GM12878 (cell line): ENCODE data around the gene KDM4C. TPM values are rescaled to one million over a fixed set of nuclear protein-coding genes. Genes with fewer than 3 reads are reported as not detected.

ENCODE experiments used
- ATAC-seq: fragments of 200-7000 bp; cut with Tn5 transposase; 3 replicates; pipeline ENCODE4 v1.9.1; 2020; ENCODE audit warnings: mild to moderate bottlenecking, moderate library complexity
- BruUV-seq: library from RNA; stranded (reverse); fragments of 400-500 nt; replicated peaks from 2 replicates; lab custom pipeline; 2021; lab: Mats Ljungman, UMichigan
- CTCF ChIA-PET: fragments of 300-600 bp; sonication (Branson Sonifier 250); formaldehyde crosslinking; extraction: SDS; loops from one replicate; lab custom pipeline; 2021; ENCODE audit warnings: inconsistent platforms; lab: Yijun Ruan, JAX
- POLR2A ChIA-PET: fragments of 350-600 bp; formaldehyde crosslinking; extraction: SDS; loops from one replicate; lab custom pipeline; 2021; ENCODE audit warnings: inconsistent platforms; lab: Charles Lee
- RAD21 ChIA-PET: fragments of 300-600 bp; sonication (Branson Sonifier 250); formaldehyde crosslinking; loops from one replicate; lab custom pipeline; 2023; ENCODE audit warnings: antibody characterized with exemption; ENCODE audit not compliant: unreplicated experiment; lab: Charles Lee
- SMC1A ChIA-PET: fragments of 300-600 bp; sonication (Branson Sonifier 250); formaldehyde crosslinking; loops from one replicate; lab custom pipeline; 2023; ENCODE audit not compliant: unreplicated experiment, uncharacterized antibody; lab: Charles Lee
- DNase-seq: peaks from one replicate; pipeline ENCODE4 v3.0.0-alpha.2; 2011; ENCODE audit warnings: low read depth, low spot score
- FAIRE-seq: peaks from 3 replicates; lab custom pipeline; 2011; peaks lifted over from hg19 to GRCh38; lab: Jason Lieb, UNC
- H2AFZ ChIP-seq: 2 replicates; pipeline ENCODE4 v1.6.0; 2011; ENCODE audit warnings: low read depth, low read length, control low read depth; ENCODE audit not compliant: control insufficient read depth
- H3K27ac ChIP-seq: 2 replicates; pipeline ENCODE4 v1.5.1; 2011; ENCODE audit warnings: control low read depth; ENCODE audit not compliant: control insufficient read depth, insufficient read depth
- H3K27me3 ChIP-seq, 2 experiments: replicated peaks in 1 of 2; 2 replicates each; pipeline versions ENCODE4 v1.6.0 to v1.6.1; 2011; ENCODE audit warnings: low read length in 1 of 2; ENCODE audit not compliant: control insufficient read depth in 2 of 2, insufficient read depth in 2 of 2
- H3K36me3 ChIP-seq, 2 experiments: 2 replicates each; pipeline ENCODE4 v1.5.1; 2011; ENCODE audit warnings: low read length in 1 of 2; ENCODE audit not compliant: control insufficient read depth in 2 of 2, insufficient read depth in 2 of 2
- H3K4me1 ChIP-seq: 2 replicates; pipeline ENCODE4 v1.6.1; 2011; ENCODE audit warnings: mild to moderate bottlenecking, low read length, moderate library complexity, mixed read lengths; ENCODE audit not compliant: control insufficient read depth, insufficient read depth
- H3K4me2 ChIP-seq: 2 replicates; pipeline ENCODE4 v1.6.0; 2011; ENCODE audit warnings: control low read depth; ENCODE audit not compliant: control insufficient read depth, insufficient read depth
- H3K4me3 ChIP-seq: fragments of 200-600 bp; sonication (generic); 2 replicates; pipeline ENCODE4 v1.5.1; 2016
- H3K79me2 ChIP-seq: 2 replicates; pipeline ENCODE4 v1.6.0; 2011; ENCODE audit warnings: low read length; ENCODE audit not compliant: control insufficient read depth, insufficient read depth
- H3K9ac ChIP-seq: 2 replicates; pipeline ENCODE4 v1.8.0; 2011; ENCODE audit warnings: low read length, control low read depth, mixed read lengths; ENCODE audit not compliant: control insufficient read depth, insufficient read depth
- H3K9me3 ChIP-seq: replicated peaks from 3 replicates; pipeline ENCODE4 v1.5.1; 2011; ENCODE audit warnings: mild to moderate bottlenecking, low read length; ENCODE audit not compliant: control insufficient read depth, insufficient read depth
- H4K20me1 ChIP-seq: 2 replicates; pipeline ENCODE4 v1.6.0; 2011; ENCODE audit not compliant: control insufficient read depth, insufficient read depth
- CUX1 ChIP-seq: IDR thresholded peaks from 2 replicates; pipeline ENCODE4 v1.6.1; 2012; ENCODE audit warnings: improper control_type of control experiment, low read depth, low read length; ENCODE audit not compliant: insufficient replicate concordance
- ETV6 ChIP-seq, 2 experiments: fragments of 450-650 bp in 1 of 2; IDR thresholded peaks in 1 of 2; conservative IDR thresholded peaks in 1 of 2; 2 replicates each; pipeline ENCODE4 v1.6.1; 2014; ENCODE audit warnings: antibody characterized with exemption in 1 of 2, borderline replicate concordance in 1 of 2, low read depth in 1 of 2, mild to moderate bottlenecking in 1 of 2, moderate library complexity in 1 of 2
- FOS ChIP-seq: IDR thresholded peaks from 3 replicates; pipeline ENCODE4 v1.6.1; 2011; ENCODE audit warnings: borderline replicate concordance; ENCODE audit not compliant: insufficient read length; ENCODE audit errors: extremely low read depth
- MTA2 ChIP-seq: fragments of 450-650 bp; IDR thresholded peaks from 2 replicates; pipeline ENCODE4 v1.6.1; 2016; ENCODE audit warnings: low read depth, mild to moderate bottlenecking, moderate library complexity
- NKRF ChIP-seq: fragments of 450-650 bp; conservative IDR thresholded peaks from 2 replicates; pipeline ENCODE4 v1.6.1; 2017; ENCODE audit warnings: mild to moderate bottlenecking, moderate library complexity
- NR2F1 ChIP-seq: fragments of 450-650 bp; conservative IDR thresholded peaks from 2 replicates; pipeline ENCODE4 v1.6.1; 2017; ENCODE audit warnings: mild to moderate bottlenecking
- PKNOX1 ChIP-seq: fragments of 450-650 bp; IDR thresholded peaks from 2 replicates; pipeline ENCODE4 v1.6.1; 2016; ENCODE audit warnings: mild to moderate bottlenecking
- SKIL ChIP-seq: fragments of 450-650 bp; IDR thresholded peaks from 2 replicates; pipeline ENCODE4 v1.6.1; 2017; ENCODE audit warnings: mild to moderate bottlenecking, low read depth, inconsistent platforms; ENCODE audit not compliant: poor library complexity, severe bottlenecking
- TAF1 ChIP-seq: IDR thresholded peaks from 2 replicates; pipeline ENCODE4 v1.6.1; 2011; ENCODE audit warnings: mild to moderate bottlenecking, low read depth, low read length, borderline replicate concordance
- TCF12 ChIP-seq: IDR thresholded peaks from 2 replicates; pipeline ENCODE4 v1.6.1; 2011; ENCODE audit warnings: low read depth, mild to moderate bottlenecking, low read length
- YBX1 ChIP-seq: fragments of 450-650 bp; IDR thresholded peaks from 2 replicates; pipeline ENCODE4 v1.6.1; 2016; ENCODE audit warnings: antibody characterized with exemption
- WGBS: methylation state at CpG from one replicate; pipeline ENCODE4 v1.1.6; 2016; ENCODE audit warnings: low lambda C conversion rate; ENCODE audit not compliant: insufficient replicate concordance, insufficient coverage; ENCODE audit errors: missing lambda C conversion rate; 5-methylcytosine and 5-hydroxymethylcytosine counted together
- in situ Hi-C: fragments of 300-500 bp; cut with MboI; formaldehyde crosslinking; loops from 9 replicates; pipeline ENCODE4 v1.14.3; 2018; ENCODE audit warnings: mixed read lengths
- intact Hi-C: fragments of 100-400 bp; cut with micrococcal nuclease; formaldehyde crosslinking; loops from one replicate; pipeline ENCODE4 v1.14.2; 2022; ENCODE audit not compliant: unreplicated experiment
- polyA plus RNA-seq, 11 experiments: library from polyadenylated mRNA; depleted of rRNA in 4 of 11; unstranded in 6 of 11; stranded (reverse) in 5 of 11; fragments of >200 nt; fragmentation: Nextera tagmentation in 4 of 11; fragmentation: Illumina TruSeq in 1 of 11; extraction: Ambion mirVana in 4 of 11; extraction: Trizol in 1 of 11; gene quantifications; 1 replicate in 1 of 11; 2 replicates in 10 of 11; pipeline versions ENCODE4 v1.2.1 to v1.2.3, GENCODE V29; 2011 to 2016; ENCODE audit warnings: inconsistent platforms in 2 of 11, missing spikeins in 2 of 11, low read depth in 1 of 11
- total RNA-seq, 4 experiments: library from RNA; depleted of rRNA in 3 of 4; stranded (reverse); fragments of >200 nt in 3 of 4; fragmentation: Illumina TruSeq in 1 of 4; extraction: Trizol in 1 of 4; gene quantifications; 2 replicates each; pipeline versions ENCODE4 v1.2.1 to v1.2.3, GENCODE V29; 2013 to 2021

Gene KDM4C
- total and polyA plus RNA-seq, 10 of the 15 experiments (the other 5 are each of a cell fraction or from before 2014, with no cell fraction given), result 6.8 to 41.2 (median 20.1) TPM

DNA sequence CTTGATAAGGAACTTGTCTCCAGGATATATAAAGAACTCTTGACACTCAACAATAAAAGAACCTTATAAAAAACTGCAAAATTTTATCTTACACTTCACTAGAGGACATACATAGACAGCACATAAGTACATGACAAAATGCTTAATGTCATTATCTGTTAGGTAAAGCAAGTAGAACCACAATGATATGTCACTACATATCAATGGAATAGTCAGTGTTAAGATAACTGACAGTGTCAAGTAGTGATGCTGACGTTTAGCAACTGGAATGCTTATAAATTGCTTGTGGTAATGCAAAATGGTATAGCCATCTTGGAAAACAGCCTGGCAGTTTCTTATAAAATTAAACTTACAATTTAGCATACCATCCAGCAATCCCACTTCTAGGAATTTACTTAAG, 314.1 kb downstream of the KDM4C start:
- DNase-seq (no peak), FAIRE-seq (no peak), ATAC-seq (no peak)
- ChIA-PET CTCF (no interaction called here), RAD21 (no interaction called here), SMC1A (no interaction called here), POLR2A (no interaction called here)
- Histone ChIP-seq H3K9me3 (no peaks in the 10 kb centered on the region), H3K79me2 (no peaks in the 10 kb centered on the region), H3K4me1 (no peaks in the 10 kb centered on the region), H2AFZ (no peak overlapping the region), H3K27ac (no peak overlapping the region), H3K36me3 (no peaks in the 10 kb centered on the region), H4K20me1 (no peaks in the 10 kb centered on the region), H3K4me2 (no peak overlapping the region), H3K9ac (no peak overlapping the region), H3K4me3 (no peak overlapping the region), H3K27me3 (no peaks in the 10 kb centered on the region)
- intact Hi-C loops, result no loop called here
- in situ Hi-C loops, result no loop called here
- 93% methylated on average over 1 of the region's 1 CpG for WGBS
- BruUV-seq, result no TSS peak
- TF ChIP-seq YBX1, result no peak
- TF ChIP-seq TCF12, result no peak
- TF ChIP-seq TAF1, result no peak
- no peak for TF ChIP-seq SKIL
- no peak for TF ChIP-seq FOS
- no peak for TF ChIP-seq ETV6 (conservative IDR thresholded peaks at IDR 0.05 in 1 of 2, IDR thresholded peaks at IDR 0.05 in 1 of 2; ENCODE audit: borderline replicate concordance in 1 of 2, low read depth in 1 of 2)
- no peak for TF ChIP-seq MTA2
- TF ChIP-seq NKRF, result no peak
- TF ChIP-seq CUX1, result no peak
- no peak for TF ChIP-seq PKNOX1
- no peak for TF ChIP-seq NR2F1
